A673 (cell line): ENCODE data around the gene DIP2A. TPM values are rescaled to one million over a fixed set of nuclear protein-coding genes. Genes with fewer than 3 reads are reported as not detected.

Source experiments
- BruUV-seq: library from RNA; stranded (reverse); fragments of 400-500 nt; replicated peaks from 2 replicates; lab custom pipeline; 2021; lab: Mats Ljungman, UMichigan
- CTCF ChIA-PET: fragments of 300-600 bp; sonication (Branson Sonifier 250); formaldehyde crosslinking; loops from one replicate; lab custom pipeline; 2022; ENCODE audit warnings: antibody characterized with exemption; lab: Charles Lee
- POLR2A ChIA-PET: fragments of 300-600 bp; sonication (Branson Sonifier 250); formaldehyde crosslinking; loops from one replicate; lab custom pipeline; 2022; ENCODE audit warnings: antibody characterized with exemption; ENCODE audit not compliant: low non-redundant PET; lab: Charles Lee
- DNase-seq: peaks from one replicate; pipeline ENCODE4 v3.0.0-alpha.2; 2015; ENCODE audit warnings: low spot score
- H3K27ac ChIP-seq: fragments of 200-600 bp; sonication (generic); 2 replicates; pipeline ENCODE4 v1.5.1; 2016; ENCODE audit warnings: mixed run types, low read depth, mild to moderate bottlenecking, mixed read lengths, antibody characterized with exemption, low read length; ENCODE audit not compliant: poor library complexity, severe bottlenecking
- H3K27me3 ChIP-seq: fragments of 200-600 bp; sonication (generic); replicated peaks from 2 replicates; pipeline ENCODE4 v1.6.1; 2017; ENCODE audit warnings: mixed run types, low read depth, mild to moderate bottlenecking, mixed read lengths, antibody characterized with exemption, low read length; ENCODE audit not compliant: insufficient read depth, poor library complexity
- H3K36me3 ChIP-seq: fragments of 200-600 bp; sonication (generic); 2 replicates; pipeline ENCODE4 v1.6.1; 2016; ENCODE audit warnings: mixed run types, mild to moderate bottlenecking, mixed read lengths, antibody characterized with exemption, low read length; ENCODE audit not compliant: insufficient read depth, poor library complexity, severe bottlenecking
- H3K4me1 ChIP-seq: fragments of 200-600 bp; sonication (generic); 2 replicates; pipeline ENCODE4 v1.6.1; 2017; ENCODE audit warnings: mixed run types, mild to moderate bottlenecking, mixed read lengths, antibody characterized with exemption, low read length; ENCODE audit not compliant: insufficient read depth, poor library complexity, severe bottlenecking
- H3K4me3 ChIP-seq: fragments of 200-600 bp; sonication (generic); 2 replicates; pipeline ENCODE4 v1.5.1; 2016; ENCODE audit warnings: low read depth, mixed run types, mild to moderate bottlenecking, mixed read lengths, low read length; ENCODE audit not compliant: poor library complexity, severe bottlenecking
- H3K9me3 ChIP-seq: fragments of 200-600 bp; sonication (generic); 2 replicates; pipeline ENCODE4 v1.6.1; 2016; ENCODE audit warnings: mixed run types, low read depth, mild to moderate bottlenecking, mixed read lengths, antibody characterized with exemption, low read length; ENCODE audit not compliant: poor library complexity, severe bottlenecking
- EZH2 ChIP-seq: fragments of 200-600 bp; sonication (generic); IDR thresholded peaks from 2 replicates; pipeline ENCODE4 v1.6.1; 2017; ENCODE audit warnings: borderline replicate concordance, low read depth, mild to moderate bottlenecking, mixed read lengths, antibody characterized with exemption, low read length; ENCODE audit not compliant: poor library complexity, severe bottlenecking
- intact Hi-C: fragments of 100-400 bp; cut with micrococcal nuclease; formaldehyde crosslinking; loops from one replicate; pipeline ENCODE4 v1.10.0; 2022; ENCODE audit not compliant: unreplicated experiment
- total RNA-seq: library from RNA; stranded (reverse); gene quantifications from 2 replicates; pipeline ENCODE4 v1.2.3, GENCODE V29; 2021
- TF ChIP-seq, protein P1 (sequence below): fragments of 300-800, 200-600 bp; sonication (generic); conservative IDR thresholded peaks from 2 replicates; pipeline ENCODE4 v1.5.1; 2017; ENCODE audit warnings: low read depth, mild to moderate bottlenecking, antibody characterized with exemption, low read length, moderate library complexity, mixed read lengths

Gene DIP2A
- total RNA-seq, 1 experiment from 2014 or later = 37.3 TPM

DNA sequence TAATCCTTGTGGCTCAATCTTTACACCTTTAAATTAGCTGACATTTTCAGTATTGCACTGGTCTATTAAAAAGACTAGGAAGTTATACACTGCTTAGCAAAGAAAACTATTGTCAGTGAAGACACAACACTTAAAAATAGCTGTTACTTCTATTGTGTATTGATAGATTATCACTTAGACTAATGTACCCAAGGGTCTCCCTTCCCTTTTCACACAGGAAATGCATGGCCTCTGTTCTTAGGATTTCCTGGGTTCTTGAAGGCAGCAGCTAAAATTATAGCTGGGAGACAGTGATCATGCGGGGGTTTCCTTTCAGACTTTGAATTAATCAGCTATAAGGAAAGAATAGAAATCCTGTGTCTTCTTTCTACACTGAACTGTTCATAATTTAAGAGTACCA lies 12.8 kb downstream of the DIP2A start:
- Histone ChIP-seq H3K36me3 (peaks cover 3% of the 10 kb centered on the region), H3K4me1 (peaks cover 4% of the 10 kb centered on the region), H3K27ac (peak overlapping the region; percentile 32), H3K4me3 (no peak overlapping the region), H3K9me3 (no peaks in the 10 kb centered on the region), H3K27me3 (no peaks in the 10 kb centered on the region)
- no TSS peak for BruUV-seq
- CTCF ChIA-PET = no interaction called here
- POLR2A ChIA-PET = no interaction called here
- TF ChIP-seq, protein P1, sequence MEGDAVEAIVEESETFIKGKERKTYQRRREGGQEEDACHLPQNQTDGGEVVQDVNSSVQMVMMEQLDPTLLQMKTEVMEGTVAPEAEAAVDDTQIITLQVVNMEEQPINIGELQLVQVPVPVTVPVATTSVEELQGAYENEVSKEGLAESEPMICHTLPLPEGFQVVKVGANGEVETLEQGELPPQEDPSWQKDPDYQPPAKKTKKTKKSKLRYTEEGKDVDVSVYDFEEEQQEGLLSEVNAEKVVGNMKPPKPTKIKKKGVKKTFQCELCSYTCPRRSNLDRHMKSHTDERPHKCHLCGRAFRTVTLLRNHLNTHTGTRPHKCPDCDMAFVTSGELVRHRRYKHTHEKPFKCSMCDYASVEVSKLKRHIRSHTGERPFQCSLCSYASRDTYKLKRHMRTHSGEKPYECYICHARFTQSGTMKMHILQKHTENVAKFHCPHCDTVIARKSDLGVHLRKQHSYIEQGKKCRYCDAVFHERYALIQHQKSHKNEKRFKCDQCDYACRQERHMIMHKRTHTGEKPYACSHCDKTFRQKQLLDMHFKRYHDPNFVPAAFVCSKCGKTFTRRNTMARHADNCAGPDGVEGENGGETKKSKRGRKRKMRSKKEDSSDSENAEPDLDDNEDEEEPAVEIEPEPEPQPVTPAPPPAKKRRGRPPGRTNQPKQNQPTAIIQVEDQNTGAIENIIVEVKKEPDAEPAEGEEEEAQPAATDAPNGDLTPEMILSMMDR = no peak
- no peak for TF ChIP-seq EZH2
- peak; percentile 42 for DNase-seq
- intact Hi-C loops = no loop called here

- Histone ChIP-seq H3K27ac (peak overlapping the region; percentile 32), H3K4me1 (peaks cover 4% of the 10 kb centered on the region), H3K27me3 (no peaks in the 10 kb centered on the region), H3K9me3 (no peaks in the 10 kb centered on the region), H3K4me3 (no peak overlapping the region), H3K36me3 (peaks cover 6% of the 10 kb centered on the region)
- BruUV-seq = no TSS peak
- intact Hi-C loops = no loop called here
- POLR2A ChIA-PET = no interaction called here
- CTCF ChIA-PET = no interaction called here
- DNase-seq = no peak
- TF ChIP-seq, protein P1 = no peak
- TF ChIP-seq EZH2 = no peak
Observed at GRCh38 chr21:46472246-46472645, 13.6 kb downstream of the DIP2A start.

- Histone ChIP-seq H3K36me3 (peaks cover 6% of the 10 kb centered on the region), H3K4me3 (no peak overlapping the region), H3K4me1 (peaks cover 4% of the 10 kb centered on the region), H3K9me3 (no peaks in the 10 kb centered on the region), H3K27me3 (no peaks in the 10 kb centered on the region), H3K27ac (no peak overlapping the region)
- no TSS peak for BruUV-seq
- intact Hi-C loops = no loop called here
- no peak for DNase-seq
- ChIA-PET POLR2A (no interaction called here), CTCF (no interaction called here)
- TF ChIP-seq, protein P1 = no peak
- no peak for TF ChIP-seq EZH2
Observed at GRCh38 chr21:46474382-46474781, 15.7 kb downstream of the DIP2A start.
